Smooth muscle cell of the coronary artery (primary cell): ENCODE results near the gene MTERF4. TPM values are rescaled to one million over a fixed set of nuclear protein-coding genes. Genes with fewer than 3 reads are reported as not detected.

ENCODE experiments used
- total RNA-seq: library from RNA; depleted of rRNA; stranded (reverse); fragments of >200 nt; gene quantifications from 2 replicates; pipeline ENCODE4 v1.2.3, GENCODE V29; 2014; ENCODE audit warnings: low replicate concordance

The MTERF4 gene, protein sequence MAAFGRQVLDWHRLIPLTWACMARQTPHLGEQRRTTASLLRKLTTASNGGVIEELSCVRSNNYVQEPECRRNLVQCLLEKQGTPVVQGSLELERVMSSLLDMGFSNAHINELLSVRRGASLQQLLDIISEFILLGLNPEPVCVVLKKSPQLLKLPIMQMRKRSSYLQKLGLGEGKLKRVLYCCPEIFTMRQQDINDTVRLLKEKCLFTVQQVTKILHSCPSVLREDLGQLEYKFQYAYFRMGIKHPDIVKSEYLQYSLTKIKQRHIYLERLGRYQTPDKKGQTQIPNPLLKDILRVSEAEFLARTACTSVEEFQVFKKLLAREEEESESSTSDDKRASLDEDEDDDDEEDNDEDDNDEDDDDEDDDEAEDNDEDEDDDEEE
- 24.9 and 73.7 TPM in 2 replicates for total RNA-seq

GRCh38 chr2:241102239-241102803 is at the start of gene MTERF4:
Gene MTERF4 (minus strand): TSS chr2:241102287. CDS start chr2:241102273, 14 bp downstream.

DNA sequence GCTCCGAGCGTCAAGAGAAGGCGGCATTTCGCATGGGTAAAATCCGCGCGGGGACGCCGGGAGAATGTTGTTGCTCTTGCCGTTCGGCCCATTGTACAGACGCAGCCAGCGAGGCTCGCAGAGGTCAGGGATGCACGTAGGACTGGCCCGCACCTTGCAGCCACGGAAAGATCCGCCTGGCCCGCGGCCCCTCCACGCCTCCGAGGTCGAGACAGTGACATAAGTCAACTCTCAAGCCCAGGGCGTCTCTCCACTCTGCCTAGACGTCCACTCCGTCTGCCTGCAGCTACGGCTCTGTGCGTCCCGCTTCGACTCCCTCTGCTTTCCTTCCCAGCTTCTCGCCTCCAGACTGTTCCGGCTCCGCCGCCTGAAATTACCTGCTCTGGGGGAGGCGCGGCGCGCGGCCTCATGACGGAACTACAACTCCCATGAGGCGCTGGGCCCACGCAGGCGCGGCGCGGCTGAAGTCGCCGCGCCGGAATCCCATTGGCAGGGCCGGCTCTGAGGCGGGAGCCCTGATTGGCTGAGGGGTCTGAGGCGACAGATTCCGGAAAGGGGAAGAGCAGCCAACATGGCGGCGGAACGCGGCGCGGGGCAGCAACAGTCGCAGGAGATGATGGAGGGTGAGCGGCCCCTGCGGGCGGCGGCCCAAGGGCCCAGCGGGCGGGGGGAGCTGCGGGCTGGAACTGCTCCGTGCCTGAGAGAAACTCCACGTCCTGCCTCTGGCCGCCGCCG is 48.0 kb upstream of the MTERF4 start, which contains the start of gene PPP1R7:
TSS of gene PPP1R7 (plus strand) at position 543 of the 735 bp plus-strand sequence. CDS start at position 572, 29 bp downstream.

GRCh38 chr2:241148891-241149674 is 47.0 kb upstream of the MTERF4 start, which contains the start of gene PASK:
Gene PASK (minus strand): TSS chr2:241149472. CDS start chr2:241143032, 6,440 bp downstream.

Other genes with a start within 250 kb of the MTERF4 start
- not detected in 2 replicates for gene AGXT, start 233.5 kb downstream of the MTERF4 start, total RNA-seq
- not detected in 2 replicates for gene MAB21L4, start 206.1 kb downstream of the MTERF4 start, total RNA-seq
- 0.12 TPM in 1 of 2 replicates, not detected in the other for gene CROCC2, start 196.0 kb downstream of the MTERF4 start, total RNA-seq
- 7.4 and 80.4 TPM in 2 replicates for gene SNED1, start 103.7 kb downstream of the MTERF4 start, total RNA-seq
- gene PASK, start 47.2 kb upstream of the MTERF4 start, total RNA-seq = 2.4 and 9.9 TPM in 2 replicates
- 100 and 202 TPM in 2 replicates for gene PPP1R7, start 48.2 kb upstream of the MTERF4 start, total RNA-seq
- 0.12 and 0.23 TPM in 2 replicates for gene ANO7, start 86.4 kb upstream of the MTERF4 start, total RNA-seq
- gene HDLBP, start 213.4 kb upstream of the MTERF4 start, total RNA-seq = 1,542 and 1,698 TPM in 2 replicates
- 425 and 506 TPM in 2 replicates for gene SEPTIN2, start 213.6 kb upstream of the MTERF4 start, total RNA-seq